NOMO-1 treated with DMSO at 0.1 percent for 48 hours (cell line): ENCODE data around the gene MCL1.
"Not testable (repeated sequence)": the region's sequence is repeated elsewhere in the genome, so short reads cannot be mapped to it uniquely, and the experiment has no call there.

Experiments used
- DNase-seq: peaks from one replicate; lab custom pipeline; 2025; ENCODE audit not compliant: unreplicated experiment; lab: John Stamatoyannopoulos, UW

Gene MCL1

GRCh38 chr1:150603711-150604110 lies 24.3 kb upstream of the MCL1 start:
- DNase-seq: no peak

- not testable (repeated sequence) for DNase-seq
These were observed 23.0 kb upstream of the MCL1 start for GRCh38 chr1:150602372-150602771.

GRCh38 chr1:150601540-150601939 lies 22.1 kb upstream of the MCL1 start:
- no peak for DNase-seq

- DNase-seq: not testable (repeated sequence)
These were observed 18.9 kb upstream of the MCL1 start for GRCh38 chr1:150598346-150598745.

- no peak for DNase-seq
These were observed 17.6 kb upstream of the MCL1 start for GRCh38 chr1:150596976-150597375.

GRCh38 chr1:150596095-150596892 lies 16.9 kb upstream of the MCL1 start:
- no peak for DNase-seq

- no peak for DNase-seq
These were observed 3.0 kb upstream of the MCL1 start for GRCh38 chr1:150582371-150582770.

GRCh38 chr1:150581962-150582361 lies 2.6 kb upstream of the MCL1 start:
- DNase-seq: not testable (repeated sequence)

GRCh38 chr1:150581437-150581836 lies 2.0 kb upstream of the MCL1 start:
- DNase-seq: not testable (repeated sequence)

- DNase-seq: not testable (repeated sequence)
These were observed 1.6 kb upstream of the MCL1 start for GRCh38 chr1:150580966-150581365.

GRCh38 chr1:150579945-150580642 lies 684 bp upstream of the MCL1 start:
- DNase-seq: no peak

GRCh38 chr1:150578272-150579109 lies 919 bp downstream of the MCL1 start:
- DNase-seq: peak; percentile 36

- DNase-seq: peak; percentile 21
These were observed 1.7 kb downstream of the MCL1 start for GRCh38 chr1:150577557-150578271.

- DNase-seq: no peak
These were observed 2.4 kb downstream of the MCL1 start for GRCh38 chr1:150576794-150577556.

- peak; percentile 22 for DNase-seq
These were observed 3.1 kb downstream of the MCL1 start for GRCh38 chr1:150576367-150576711.

- DNase-seq: peak; percentile 24
These were observed 3.7 kb downstream of the MCL1 start for GRCh38 chr1:150575518-150576366.

GRCh38 chr1:150575072-150575489 lies 4.3 kb downstream of the MCL1 start:
- DNase-seq: no peak

GRCh38 chr1:150574260-150575071 lies 4.9 kb downstream of the MCL1 start:
- no peak for DNase-seq
